GM23248 (cell line): ENCODE data around the gene FUT7.

ENCODE experiments used
- EZH2 ChIP-seq: fragments of 200-600 bp; sonication (generic); IDR thresholded peaks from 2 replicates; pipeline ENCODE4 v1.6.1; 2018; ENCODE audit warnings: antibody characterized with exemption, mild to moderate bottlenecking; ENCODE audit not compliant: insufficient read depth, poor library complexity, severe bottlenecking
- EZH2phosphoT487 ChIP-seq: fragments of 200-600 bp; sonication (generic); IDR thresholded peaks from 2 replicates; pipeline ENCODE4 v1.6.1; 2018; ENCODE audit warnings: antibody characterized with exemption, moderate library complexity, mild to moderate bottlenecking, low read depth; ENCODE audit not compliant: insufficient read depth

- no peak for TF ChIP-seq EZH2
- TF ChIP-seq EZH2phosphoT487 = no peak
Observed at GRCh38 chr9:136984464-136985026, 47.3 kb downstream of the FUT7 start.
